Mesendoderm (in vitro differentiated cells): ENCODE measurements around the gene CHP1.

ENCODE experiments used
- DNase-seq: peaks from one replicate; pipeline ENCODE4 v3.0.0; 2013
- H2AK5ac ChIP-seq: 2 replicates; pipeline ENCODE4 v1.6.1; 2013; ENCODE audit warnings: low read length, inconsistent platforms
- H2BK120ac ChIP-seq: 2 replicates; pipeline ENCODE4 v1.6.1; 2013; ENCODE audit warnings: low read depth, mild to moderate bottlenecking, low read length, moderate library complexity, mixed read lengths
- H2BK15ac ChIP-seq: replicated peaks from 2 replicates; pipeline ENCODE4 v1.6.1; 2013; ENCODE audit warnings: low read depth, mild to moderate bottlenecking, moderate library complexity
- H2BK5ac ChIP-seq: 2 replicates; pipeline ENCODE4 v1.6.1; 2013; ENCODE audit warnings: low read length, inconsistent platforms
- H3K18ac ChIP-seq: 2 replicates; pipeline ENCODE4 v1.6.1; 2013; ENCODE audit warnings: mild to moderate bottlenecking, low read length, mixed read lengths
- H3K23ac ChIP-seq: one replicate; pipeline ENCODE4 v1.6.1; 2013; ENCODE audit warnings: low read length
- H3K27ac ChIP-seq: 2 replicates; pipeline ENCODE4 v1.5.1; 2013; ENCODE audit warnings: low read depth, mild to moderate bottlenecking, inconsistent platforms, low read length, moderate library complexity
- H3K27me3 ChIP-seq: 2 replicates; pipeline ENCODE4 v1.6.1; 2013; ENCODE audit warnings: low read length, control low read depth, mild to moderate bottlenecking, inconsistent platforms; ENCODE audit not compliant: insufficient read depth, poor library complexity
- H3K36me3 ChIP-seq: 2 replicates; pipeline ENCODE4 v1.6.1; 2013; ENCODE audit warnings: low read length, inconsistent platforms; ENCODE audit not compliant: control insufficient read depth, insufficient read depth
- H3K4ac ChIP-seq: one replicate; pipeline ENCODE4 v1.6.1; 2013; ENCODE audit warnings: low read depth, mild to moderate bottlenecking, low read length, moderate library complexity
- H3K4me1 ChIP-seq: 2 replicates; pipeline ENCODE4 v1.6.1; 2013; ENCODE audit warnings: low read depth, low read length, inconsistent platforms; ENCODE audit not compliant: control insufficient read depth
- H3K4me2 ChIP-seq: 2 replicates; pipeline ENCODE4 v1.6.1; 2013; ENCODE audit warnings: low read length
- H3K4me3 ChIP-seq: 2 replicates; pipeline ENCODE4 v1.5.1; 2013; ENCODE audit warnings: mild to moderate bottlenecking, low read length
- H3K56ac ChIP-seq: one replicate; pipeline ENCODE4 v1.6.1; 2013; ENCODE audit warnings: low read length
- H3K79me1 ChIP-seq: 2 replicates; pipeline ENCODE4 v1.6.1; 2013; ENCODE audit warnings: low read length, inconsistent platforms
- H3K79me2 ChIP-seq: 2 replicates; pipeline ENCODE4 v1.6.1; 2013; ENCODE audit warnings: mild to moderate bottlenecking, low read length; ENCODE audit not compliant: control insufficient read depth, insufficient read depth
- H3K9ac ChIP-seq: 2 replicates; pipeline ENCODE4 v1.6.1; 2013; ENCODE audit warnings: low read length, inconsistent platforms
- H4K5ac ChIP-seq: one replicate; pipeline ENCODE4 v1.6.1; 2013; ENCODE audit warnings: low read length
- H4K8ac ChIP-seq: one replicate; pipeline ENCODE4 v1.6.1; 2013; ENCODE audit warnings: low read depth, mild to moderate bottlenecking, control low read depth, low read length, moderate library complexity
- WGBS: extraction: QIAGEN DNeasy Blood & Tissue Kit; methylation state at CpG from one replicate; pipeline ENCODE4 v1.1.7; 2013; ENCODE audit warnings: low lambda C conversion rate, missing lambda C conversion rate; ENCODE audit not compliant: insufficient coverage; ENCODE audit errors: extremely low coverage; 5-methylcytosine and 5-hydroxymethylcytosine counted together

The CHP1 gene

DNA sequence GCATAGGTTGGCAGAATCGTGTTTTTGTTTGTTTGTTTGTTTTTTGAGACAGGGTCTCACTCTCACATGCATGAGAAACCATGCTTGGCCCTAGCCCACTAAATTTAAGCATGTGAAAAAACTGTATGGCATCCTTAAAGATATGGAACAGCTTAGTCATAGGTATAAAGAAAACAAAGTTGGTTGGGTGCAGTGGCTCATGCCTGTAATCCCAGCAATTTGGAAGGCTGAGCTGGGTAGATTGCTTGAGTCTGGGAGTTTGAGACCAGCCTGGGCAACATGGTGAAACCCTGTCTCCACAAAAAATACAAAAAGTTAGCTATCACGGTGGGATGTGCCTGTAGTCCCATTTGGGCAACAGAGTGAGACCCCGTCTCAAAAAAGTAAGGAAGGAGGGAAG lies 25.8 kb upstream of the CHP1 start:
- H4K5ac ChIP-seq: no peak overlapping the region
- no CpG with 5 or more reads among the region's 3 CpGs for WGBS
- no peak overlapping the region for H4K8ac ChIP-seq
- H3K56ac ChIP-seq: no peak overlapping the region
- H2BK5ac ChIP-seq: no peak overlapping the region
- no peak overlapping the region for H3K27ac ChIP-seq
- no peaks in the 10 kb centered on the region for H3K79me2 ChIP-seq
- no peak overlapping the region for H3K18ac ChIP-seq
- no peak overlapping the region for H3K4me3 ChIP-seq
- no peaks in the 10 kb centered on the region for H3K36me3 ChIP-seq
- H3K4me1 ChIP-seq: no peaks in the 10 kb centered on the region
- no peak overlapping the region for H3K9ac ChIP-seq
- no peaks in the 10 kb centered on the region for H3K79me1 ChIP-seq
- DNase-seq: no peak
- H3K4me2 ChIP-seq: no peak overlapping the region
- no peak overlapping the region for H2AK5ac ChIP-seq
- H3K4ac ChIP-seq: no peak overlapping the region
- H3K23ac ChIP-seq: no peak overlapping the region
- no peaks in the 10 kb centered on the region for H3K27me3 ChIP-seq
- no peak overlapping the region for H2BK15ac ChIP-seq
- no peak overlapping the region for H2BK120ac ChIP-seq

DNA sequence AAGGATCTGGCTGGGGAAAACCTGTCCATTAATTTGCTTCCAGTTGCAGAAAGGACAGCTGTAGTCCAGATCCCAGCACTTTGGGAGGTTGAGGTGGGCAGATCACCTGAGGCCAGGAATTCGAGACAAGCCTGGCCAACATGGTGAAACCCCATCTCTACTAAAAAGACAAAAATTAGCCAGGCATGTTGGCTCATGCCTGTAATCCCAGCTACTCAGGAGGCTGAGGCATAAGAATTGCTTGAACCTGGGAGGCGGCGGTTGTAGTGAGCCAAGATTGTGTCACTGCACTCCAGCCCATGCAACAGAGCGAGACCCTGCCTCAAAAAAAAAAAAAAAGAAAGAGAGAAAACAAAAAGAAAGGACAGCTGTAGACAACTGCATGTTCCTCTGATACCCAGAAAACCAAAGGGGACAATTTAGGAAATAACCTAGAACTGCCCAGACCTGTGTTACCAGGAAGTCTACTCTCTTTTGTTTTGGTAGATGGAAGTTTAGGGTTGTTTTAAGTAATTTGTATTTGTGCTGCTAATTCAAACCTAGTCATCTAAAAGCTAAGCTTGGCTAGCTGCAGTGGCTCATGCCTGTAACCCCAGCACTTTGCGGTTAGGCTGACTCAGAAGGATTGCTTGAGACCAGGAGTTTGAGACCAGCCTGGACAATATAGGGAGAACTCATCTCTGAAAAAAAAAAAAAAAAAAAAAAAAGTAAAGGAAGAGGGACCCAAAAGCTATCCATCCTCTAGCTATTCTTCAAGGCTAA lies 23.2 kb upstream of the CHP1 start:
- no CpG with 5 or more reads among the region's 5 CpGs for WGBS
- H3K23ac ChIP-seq: no peak overlapping the region
- H3K56ac ChIP-seq: no peak overlapping the region
- H2BK5ac ChIP-seq: no peak overlapping the region
- no peak overlapping the region for H3K27ac ChIP-seq
- H3K9ac ChIP-seq: no peak overlapping the region
- H3K4me3 ChIP-seq: no peak overlapping the region
- no peaks in the 10 kb centered on the region for H3K36me3 ChIP-seq
- no peak overlapping the region for H4K5ac ChIP-seq
- H3K4ac ChIP-seq: no peak overlapping the region
- no peaks in the 10 kb centered on the region for H3K79me2 ChIP-seq
- no peaks in the 10 kb centered on the region for H3K4me1 ChIP-seq
- no peaks in the 10 kb centered on the region for H3K79me1 ChIP-seq
- H2BK15ac ChIP-seq: no peak overlapping the region
- H3K4me2 ChIP-seq: no peak overlapping the region
- no peak overlapping the region for H2AK5ac ChIP-seq
- H3K27me3 ChIP-seq: no peaks in the 10 kb centered on the region
- no peak overlapping the region for H3K18ac ChIP-seq
- H2BK120ac ChIP-seq: no peak overlapping the region
- DNase-seq: no peak
- no peak overlapping the region for H4K8ac ChIP-seq

DNA sequence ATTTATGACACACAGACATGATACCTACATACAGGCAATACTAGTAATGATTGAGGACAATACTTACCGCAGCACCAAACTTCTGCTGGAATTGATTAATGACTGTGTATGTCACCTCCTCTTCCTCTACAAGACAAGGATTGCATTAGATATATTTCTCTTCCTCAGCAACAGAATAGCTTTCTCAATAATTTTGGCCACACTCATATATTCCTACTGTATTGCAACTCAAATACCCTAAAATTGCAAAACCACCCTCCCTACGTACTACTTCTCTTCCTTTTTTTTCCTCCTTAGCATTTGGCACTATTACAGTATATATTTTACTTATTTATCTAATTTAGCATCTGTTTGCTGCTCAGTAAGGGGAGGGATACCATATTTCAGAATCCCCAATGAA lies 15.4 kb upstream of the CHP1 start:
- H3K79me2 ChIP-seq: no peaks in the 10 kb centered on the region
- H3K4me3 ChIP-seq: no peak overlapping the region
- H2AK5ac ChIP-seq: no peak overlapping the region
- H4K5ac ChIP-seq: no peak overlapping the region
- no peaks in the 10 kb centered on the region for H3K4me1 ChIP-seq
- H3K27ac ChIP-seq: no peak overlapping the region
- H3K18ac ChIP-seq: no peak overlapping the region
- no peak overlapping the region for H3K4me2 ChIP-seq
- H3K56ac ChIP-seq: no peak overlapping the region
- H3K9ac ChIP-seq: no peak overlapping the region
- no peak overlapping the region for H3K23ac ChIP-seq
- H3K36me3 ChIP-seq: no peaks in the 10 kb centered on the region
- 100% methylated on average over 1 of the region's 2 CpGs for WGBS
- no peak overlapping the region for H2BK15ac ChIP-seq
- H4K8ac ChIP-seq: no peak overlapping the region
- H3K79me1 ChIP-seq: no peaks in the 10 kb centered on the region
- DNase-seq: no peak
- H2BK120ac ChIP-seq: no peak overlapping the region
- H3K27me3 ChIP-seq: no peaks in the 10 kb centered on the region
- no peak overlapping the region for H2BK5ac ChIP-seq
- no peak overlapping the region for H3K4ac ChIP-seq

DNA sequence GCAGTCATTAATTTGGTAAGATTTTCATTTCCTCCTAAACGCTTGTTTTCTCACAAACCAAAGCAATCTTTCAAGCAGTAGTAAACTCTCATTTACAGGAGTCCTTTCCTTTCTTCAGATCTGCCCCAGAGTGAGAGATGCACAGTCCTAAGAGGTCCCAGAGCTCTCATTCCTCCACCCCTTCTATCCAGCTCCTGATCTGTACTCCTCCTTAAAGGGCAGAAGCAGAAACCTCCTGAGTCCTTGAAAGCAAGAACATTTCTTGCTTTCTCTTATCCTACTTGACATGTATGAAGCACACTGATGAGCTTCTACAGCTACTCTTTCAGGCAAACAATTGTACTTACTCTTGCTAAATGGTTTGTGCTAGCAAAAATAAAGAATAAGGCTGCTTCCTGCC lies 12.2 kb upstream of the CHP1 start:
- no peak overlapping the region for H3K56ac ChIP-seq
- no peaks in the 10 kb centered on the region for H3K4me1 ChIP-seq
- no peak overlapping the region for H3K18ac ChIP-seq
- H3K23ac ChIP-seq: no peak overlapping the region
- no peaks in the 10 kb centered on the region for H3K79me2 ChIP-seq
- no peak overlapping the region for H3K27ac ChIP-seq
- H3K27me3 ChIP-seq: no peaks in the 10 kb centered on the region
- H2BK120ac ChIP-seq: no peak overlapping the region
- H2AK5ac ChIP-seq: no peak overlapping the region
- H3K4me3 ChIP-seq: no peak overlapping the region
- no CpG with 5 or more reads among the region's 1 CpG for WGBS
- no peak overlapping the region for H3K9ac ChIP-seq
- no peak for DNase-seq
- no peak overlapping the region for H3K4me2 ChIP-seq
- H4K5ac ChIP-seq: no peak overlapping the region
- H2BK5ac ChIP-seq: no peak overlapping the region
- H4K8ac ChIP-seq: no peak overlapping the region
- no peaks in the 10 kb centered on the region for H3K79me1 ChIP-seq
- no peaks in the 10 kb centered on the region for H3K36me3 ChIP-seq
- no peak overlapping the region for H3K4ac ChIP-seq
- no peak overlapping the region for H2BK15ac ChIP-seq

DNA sequence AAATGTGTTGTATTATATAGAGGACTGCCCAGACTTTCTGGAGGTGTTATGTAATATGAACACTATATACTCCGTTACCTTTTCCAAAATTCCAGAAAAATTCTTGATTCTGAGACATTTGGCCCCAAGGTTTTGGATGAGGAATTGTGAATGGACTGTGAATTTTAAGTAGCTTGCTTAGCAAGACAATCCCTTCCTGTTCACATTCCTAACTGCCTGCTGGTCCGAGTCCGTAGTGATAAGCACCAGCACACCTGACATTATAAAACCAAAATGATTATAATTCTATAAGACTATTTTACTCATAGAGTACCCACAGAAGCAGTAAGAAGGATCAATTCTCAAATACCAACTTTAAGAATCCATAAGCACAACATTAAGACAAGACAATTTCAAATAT lies 11.7 kb upstream of the CHP1 start:
- no peak overlapping the region for H3K18ac ChIP-seq
- no peak overlapping the region for H3K56ac ChIP-seq
- H3K23ac ChIP-seq: no peak overlapping the region
- no peaks in the 10 kb centered on the region for H3K36me3 ChIP-seq
- H2BK15ac ChIP-seq: no peak overlapping the region
- no peaks in the 10 kb centered on the region for H3K79me2 ChIP-seq
- H3K9ac ChIP-seq: no peak overlapping the region
- H4K8ac ChIP-seq: no peak overlapping the region
- H4K5ac ChIP-seq: no peak overlapping the region
- H3K27ac ChIP-seq: no peak overlapping the region
- DNase-seq: no peak
- H3K4me1 ChIP-seq: no peaks in the 10 kb centered on the region
- H3K4me3 ChIP-seq: no peak overlapping the region
- H3K4ac ChIP-seq: no peak overlapping the region
- H2BK5ac ChIP-seq: no peak overlapping the region
- WGBS: no CpG with 5 or more reads among the region's 3 CpGs
- H3K4me2 ChIP-seq: no peak overlapping the region
- no peak overlapping the region for H2AK5ac ChIP-seq
- no peak overlapping the region for H2BK120ac ChIP-seq
- H3K79me1 ChIP-seq: no peaks in the 10 kb centered on the region
- no peaks in the 10 kb centered on the region for H3K27me3 ChIP-seq

DNA sequence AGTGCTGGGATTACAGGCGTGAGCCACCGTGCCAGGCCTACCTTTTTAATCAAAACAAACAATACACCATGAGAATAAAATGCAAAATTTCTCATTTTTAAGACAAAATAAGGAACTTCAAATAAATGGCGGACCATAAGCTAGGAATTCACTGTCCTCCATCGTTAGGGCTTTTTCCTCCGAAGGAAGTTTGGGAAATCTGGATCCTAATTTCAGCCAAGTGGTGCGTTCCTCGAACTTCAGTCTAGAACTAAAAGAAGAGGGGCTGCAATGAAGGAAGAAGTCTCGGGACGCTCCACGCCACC lies 771 bp upstream of the CHP1 start:
- peak overlapping the region; percentile 18 for H3K4me2 ChIP-seq
- no peak for DNase-seq
- peaks cover 10% of the 10 kb centered on the region for H3K79me2 ChIP-seq
- H3K27me3 ChIP-seq: no peaks in the 10 kb centered on the region
- no peak overlapping the region for H4K5ac ChIP-seq
- H3K56ac ChIP-seq: peak overlapping the region; percentile 78
- H3K27ac ChIP-seq: no peak overlapping the region
- H4K8ac ChIP-seq: no peak overlapping the region
- no peak overlapping the region for H2BK120ac ChIP-seq
- no peaks in the 10 kb centered on the region for H3K4me1 ChIP-seq
- peak overlapping the region; percentile 50 for H3K9ac ChIP-seq
- H3K18ac ChIP-seq: no peak overlapping the region
- H3K4ac ChIP-seq: no peak overlapping the region
- H2AK5ac ChIP-seq: no peak overlapping the region
- no peaks in the 10 kb centered on the region for H3K36me3 ChIP-seq
- peak overlapping the region; percentile 38 for H2BK15ac ChIP-seq
- peaks cover 8% of the 10 kb centered on the region for H3K79me1 ChIP-seq
- no peak overlapping the region for H2BK5ac ChIP-seq
- no peak overlapping the region for H3K23ac ChIP-seq
- WGBS: no CpG with 5 or more reads among the region's 10 CpGs
- no peak overlapping the region for H3K4me3 ChIP-seq
